HG02870 (cell line): ENCODE data around the gene CFAP77.

Experiments
- ATAC-seq: cut with Tn5 transposase; IDR thresholded peaks from one replicate; pipeline ENCODE4 v1.9.1; 2021; ENCODE audit warnings: mild to moderate bottlenecking, moderate library complexity; ENCODE audit not compliant: unreplicated experiment

Gene CFAP77

GRCh38 chr9:132590318-132591182 lies 180.5 kb downstream of the CFAP77 start:
- ATAC-seq: no peak

GRCh38 chr9:132591244-132591643 lies 181.2 kb downstream of the CFAP77 start:
- ATAC-seq: no peak

- ATAC-seq: no peak
Observed at GRCh38 chr9:132591751-132592314, 181.8 kb downstream of the CFAP77 start.

GRCh38 chr9:132592451-132592850 lies 182.4 kb downstream of the CFAP77 start:
- ATAC-seq: no peak

GRCh38 chr9:132594412-132594811 lies 184.4 kb downstream of the CFAP77 start:
- ATAC-seq: no peak

- ATAC-seq: no peak
Observed at GRCh38 chr9:132595319-132595718, 185.3 kb downstream of the CFAP77 start.

GRCh38 chr9:132596200-132596599 lies 186.2 kb downstream of the CFAP77 start:
- ATAC-seq: no peak

- ATAC-seq: no peak
Observed at GRCh38 chr9:132597073-132597775, 187.2 kb downstream of the CFAP77 start.

GRCh38 chr9:132600326-132600984 lies 190.4 kb downstream of the CFAP77 start:
- no peak for ATAC-seq

- ATAC-seq: no peak
Observed at GRCh38 chr9:132602207-132602606, 192.2 kb downstream of the CFAP77 start.

- no peak for ATAC-seq
Observed at GRCh38 chr9:132605387-132605786, 195.4 kb downstream of the CFAP77 start.

- ATAC-seq: no peak
Observed at GRCh38 chr9:132606066-132606465, 196.1 kb downstream of the CFAP77 start.

- ATAC-seq: no peak
Observed at GRCh38 chr9:132609184-132609583, 199.2 kb downstream of the CFAP77 start.

GRCh38 chr9:132609829-132610228 lies 199.8 kb downstream of the CFAP77 start:
- ATAC-seq: no peak

GRCh38 chr9:132610661-132611060 lies 200.7 kb downstream of the CFAP77 start:
- no peak for ATAC-seq

GRCh38 chr9:132614324-132614723 lies 204.3 kb downstream of the CFAP77 start:
- ATAC-seq: no peak

- no peak for ATAC-seq
Observed at GRCh38 chr9:132615774-132616173, 205.8 kb downstream of the CFAP77 start.

- no peak for ATAC-seq
Observed at GRCh38 chr9:132616725-132617124, 206.7 kb downstream of the CFAP77 start.

GRCh38 chr9:132622159-132622558 lies 212.1 kb downstream of the CFAP77 start:
- ATAC-seq: no peak
